Measurements from ENCODE around the gene ABCA1. TPM values are rescaled to one million over a fixed set of nuclear protein-coding genes. Genes with fewer than 3 reads are reported as not detected.
"Not testable (repeated sequence)": the region's sequence is repeated elsewhere in the genome, so short reads cannot be mapped to it uniquely, and the experiment has no call there.

The ABCA1 gene
- total RNA-seq, 2 experiments from 2014 or later: 8.0 to 14.0 TPM

GRCh38 chr9:104772714-104773510 lies 155.0 kb downstream of the ABCA1 start:
- no peaks in the 10 kb centered on the region for H4K20me1 ChIP-seq (ENCODE audit: insufficient read depth, low read length)
- peaks cover 7% of the 10 kb centered on the region; the same call in 1 of the 2 replicates for H3K9me3 ChIP-seq (ENCODE audit: low read length)
- peak overlapping the region; percentile 91 for H2AFZ ChIP-seq (ENCODE audit: low read length)
- ChIA-PET CTCF (ENCODE audit: unreplicated experiment) (no interaction called here), POLR2A (interaction anchor here (0.6 to 0.7 kb wide), 4 partner anchors 25 to 662 kb away, joined by 3 read pairs; no protein-coding TSS in a partner anchor)
- intact Hi-C loops (cut with micrococcal nuclease; ENCODE audit: unreplicated experiment): loop anchor here (10.0 kb wide), 1 partner anchor 472 kb away; the partner anchor contains the start of gene SLC44A1
- H3K79me2 ChIP-seq (ENCODE audit: insufficient read depth, low read depth, low read length): peaks cover 20% of the 10 kb centered on the region; the same call in 1 of the 2 replicates
- H3K4me2 ChIP-seq (ENCODE audit: low read length): peak overlapping the region; percentile 88
- H3K27ac ChIP-seq (ENCODE audit: low read depth, low read length, poor library complexity, severe bottlenecking): peak overlapping the region; percentile 76
- H3K4me1 ChIP-seq (ENCODE audit: insufficient read depth, low read length, poor library complexity, severe bottlenecking): peaks cover 79% of the 10 kb centered on the region
- no peaks in the 10 kb centered on the region for H3K9me2 ChIP-seq (ENCODE audit: insufficient read depth, low read length)
- no peaks in the 10 kb centered on the region for H3K36me3 ChIP-seq (ENCODE audit: insufficient read depth, low read length)
- TSS peak; percentile 65 for BruUV-seq (replicated peaks)
- TF ChIP-seq EZH2phosphoT487 (IDR thresholded peaks at IDR 0.05; ENCODE audit: borderline replicate concordance, low read depth, low read length) (no peak), CTCF (conservative IDR thresholded peaks at IDR 0.05; ENCODE audit: low read length) (no peak)
- DNase-seq (ENCODE audit: low spot score): peak; percentile 70
- H3K4me3 ChIP-seq (ENCODE audit: low read depth, low read length, poor library complexity, severe bottlenecking): peak overlapping the region; percentile 64

- ChIA-PET CTCF (ENCODE audit: unreplicated experiment) (interaction anchor here (0.6 to 0.9 kb wide), 3 partner anchors 30 to 953 kb away, joined by 3 read pairs; no protein-coding TSS in a partner anchor), POLR2A (interaction anchor here (0.5 to 6.0 kb wide), 15 partner anchors 8 to 767 kb away, joined by 3 to 52 read pairs (median 5); partner anchors contain the start of gene NIPSNAP3A)
- DNase-seq (ENCODE audit: low spot score): peak; percentile 42
These were observed 158.3 kb downstream of the ABCA1 start for GRCh38 chr9:104769655-104770054.

GRCh38 chr9:104769029-104769428 lies 158.9 kb downstream of the ABCA1 start:
- DNase-seq (ENCODE audit: low spot score); intact Hi-C loops (cut with micrococcal nuclease; ENCODE audit: unreplicated experiment); H4K20me1 ChIP-seq (ENCODE audit: insufficient read depth, low read length); H3K4me3 ChIP-seq (ENCODE audit: low read depth, low read length, poor library complexity, severe bottlenecking); BruUV-seq (replicated peaks); H3K9me2 ChIP-seq (ENCODE audit: insufficient read depth, low read length); H3K36me3 ChIP-seq (ENCODE audit: insufficient read depth, low read length): not testable (repeated sequence)
- peak overlapping the region; percentile 69; the same call in 1 of the 2 replicates for H2AFZ ChIP-seq (ENCODE audit: low read length)
- H3K27ac ChIP-seq (ENCODE audit: low read depth, low read length, poor library complexity, severe bottlenecking): peak overlapping the region; percentile 81
- POLR2A ChIA-PET: interaction anchor here (0.5 to 6.0 kb wide), 12 partner anchors 9 to 768 kb away, joined by 3 to 52 read pairs (median 5); partner anchors contain the start of gene NIPSNAP3A
- H3K4me1 ChIP-seq (ENCODE audit: insufficient read depth, low read length, poor library complexity, severe bottlenecking): peaks cover 62% of the 10 kb centered on the region
- H3K9me3 ChIP-seq (ENCODE audit: low read length): peaks cover 23% of the 10 kb centered on the region; the same call in 1 of the 2 replicates
- CTCF ChIA-PET (ENCODE audit: unreplicated experiment): interaction anchor here (0.6 to 0.9 kb wide), 3 partner anchors 30 to 953 kb away, joined by 3 read pairs; no protein-coding TSS in a partner anchor
- peaks cover 11% of the 10 kb centered on the region; the same call in 1 of the 2 replicates for H3K79me2 ChIP-seq (ENCODE audit: insufficient read depth, low read depth, low read length)
- peak overlapping the region; percentile 60; the same call in 1 of the 2 replicates for H3K4me2 ChIP-seq (ENCODE audit: low read length)

More at GRCh38 chr9:104769655-104770054, 158.3 kb downstream of the ABCA1 start:
- H3K36me3 ChIP-seq (ENCODE audit: insufficient read depth, low read length): no peaks in the 10 kb centered on the region
- H3K27ac ChIP-seq (ENCODE audit: low read depth, low read length, poor library complexity, severe bottlenecking): peak overlapping the region; percentile 81
- intact Hi-C loops (cut with micrococcal nuclease; ENCODE audit: unreplicated experiment): loop anchor here (10.0 kb wide), 1 partner anchor 475 kb away; the partner anchor contains the start of gene SLC44A1
- H3K9me3 ChIP-seq (ENCODE audit: low read length): peaks cover 16% of the 10 kb centered on the region; the same call in 1 of the 2 replicates
- H3K79me2 ChIP-seq (ENCODE audit: insufficient read depth, low read depth, low read length): peaks cover 17% of the 10 kb centered on the region; the same call in 1 of the 2 replicates
- H3K4me2 ChIP-seq (ENCODE audit: low read length): peak overlapping the region; percentile 60
- H3K4me3 ChIP-seq (ENCODE audit: low read depth, low read length, poor library complexity, severe bottlenecking): peak overlapping the region; percentile 29
- TF ChIP-seq EZH2phosphoT487 (IDR thresholded peaks at IDR 0.05; ENCODE audit: borderline replicate concordance, low read depth, low read length): no peak
- TF ChIP-seq CTCF (conservative IDR thresholded peaks at IDR 0.05; ENCODE audit: low read length): no peak
- peak overlapping the region; percentile 69 for H2AFZ ChIP-seq (ENCODE audit: low read length)
- no peaks in the 10 kb centered on the region for H3K9me2 ChIP-seq (ENCODE audit: insufficient read depth, low read length)
- BruUV-seq (replicated peaks): no TSS peak
- peaks cover 68% of the 10 kb centered on the region for H3K4me1 ChIP-seq (ENCODE audit: insufficient read depth, low read length, poor library complexity, severe bottlenecking)
- no peaks in the 10 kb centered on the region for H4K20me1 ChIP-seq (ENCODE audit: insufficient read depth, low read length)
